ENCODE results near the gene LNX2.

LNX2 gene

DNA sequence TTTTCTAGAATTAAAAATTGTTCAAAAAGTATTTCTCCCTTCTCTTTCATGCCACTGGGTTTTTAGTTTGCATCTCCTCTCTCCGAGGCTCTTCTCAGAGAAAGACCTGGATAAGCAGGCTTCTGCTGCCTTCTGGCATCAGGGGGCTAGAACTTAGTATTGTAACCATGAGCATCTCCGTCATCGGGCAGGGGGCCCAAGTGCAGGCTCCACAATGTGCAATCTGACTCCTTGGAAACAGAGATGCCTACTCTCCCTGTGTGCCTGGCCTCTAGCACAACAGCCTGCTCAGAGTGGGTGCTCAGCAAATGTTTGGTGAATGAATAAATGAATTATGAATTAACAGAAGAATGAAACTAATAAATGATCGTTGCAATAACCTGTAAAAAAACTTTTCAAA is 124.3 kb downstream of the LNX2 start:
- TF ChIP-seq POLR2AphosphoS5 (IDR thresholded peaks at IDR 0.05; ENCODE audit: low read depth) (no peak), SPI1 (IDR thresholded peaks at IDR 0.05; ENCODE audit: borderline replicate concordance, low read depth) (no peak), GABPA (IDR thresholded peaks at IDR 0.05; ENCODE audit: low read depth) (no peak)
- TF ChIP-seq, protein P1, sequence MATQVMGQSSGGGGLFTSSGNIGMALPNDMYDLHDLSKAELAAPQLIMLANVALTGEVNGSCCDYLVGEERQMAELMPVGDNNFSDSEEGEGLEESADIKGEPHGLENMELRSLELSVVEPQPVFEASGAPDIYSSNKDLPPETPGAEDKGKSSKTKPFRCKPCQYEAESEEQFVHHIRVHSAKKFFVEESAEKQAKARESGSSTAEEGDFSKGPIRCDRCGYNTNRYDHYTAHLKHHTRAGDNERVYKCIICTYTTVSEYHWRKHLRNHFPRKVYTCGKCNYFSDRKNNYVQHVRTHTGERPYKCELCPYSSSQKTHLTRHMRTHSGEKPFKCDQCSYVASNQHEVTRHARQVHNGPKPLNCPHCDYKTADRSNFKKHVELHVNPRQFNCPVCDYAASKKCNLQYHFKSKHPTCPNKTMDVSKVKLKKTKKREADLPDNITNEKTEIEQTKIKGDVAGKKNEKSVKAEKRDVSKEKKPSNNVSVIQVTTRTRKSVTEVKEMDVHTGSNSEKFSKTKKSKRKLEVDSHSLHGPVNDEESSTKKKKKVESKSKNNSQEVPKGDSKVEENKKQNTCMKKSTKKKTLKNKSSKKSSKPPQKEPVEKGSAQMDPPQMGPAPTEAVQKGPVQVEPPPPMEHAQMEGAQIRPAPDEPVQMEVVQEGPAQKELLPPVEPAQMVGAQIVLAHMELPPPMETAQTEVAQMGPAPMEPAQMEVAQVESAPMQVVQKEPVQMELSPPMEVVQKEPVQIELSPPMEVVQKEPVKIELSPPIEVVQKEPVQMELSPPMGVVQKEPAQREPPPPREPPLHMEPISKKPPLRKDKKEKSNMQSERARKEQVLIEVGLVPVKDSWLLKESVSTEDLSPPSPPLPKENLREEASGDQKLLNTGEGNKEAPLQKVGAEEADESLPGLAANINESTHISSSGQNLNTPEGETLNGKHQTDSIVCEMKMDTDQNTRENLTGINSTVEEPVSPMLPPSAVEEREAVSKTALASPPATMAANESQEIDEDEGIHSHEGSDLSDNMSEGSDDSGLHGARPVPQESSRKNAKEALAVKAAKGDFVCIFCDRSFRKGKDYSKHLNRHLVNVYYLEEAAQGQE (IDR thresholded peaks at IDR 0.05; ENCODE audit: insufficient replicate concordance, low read depth), result no peak
- TF ChIP-seq, protein P2, sequence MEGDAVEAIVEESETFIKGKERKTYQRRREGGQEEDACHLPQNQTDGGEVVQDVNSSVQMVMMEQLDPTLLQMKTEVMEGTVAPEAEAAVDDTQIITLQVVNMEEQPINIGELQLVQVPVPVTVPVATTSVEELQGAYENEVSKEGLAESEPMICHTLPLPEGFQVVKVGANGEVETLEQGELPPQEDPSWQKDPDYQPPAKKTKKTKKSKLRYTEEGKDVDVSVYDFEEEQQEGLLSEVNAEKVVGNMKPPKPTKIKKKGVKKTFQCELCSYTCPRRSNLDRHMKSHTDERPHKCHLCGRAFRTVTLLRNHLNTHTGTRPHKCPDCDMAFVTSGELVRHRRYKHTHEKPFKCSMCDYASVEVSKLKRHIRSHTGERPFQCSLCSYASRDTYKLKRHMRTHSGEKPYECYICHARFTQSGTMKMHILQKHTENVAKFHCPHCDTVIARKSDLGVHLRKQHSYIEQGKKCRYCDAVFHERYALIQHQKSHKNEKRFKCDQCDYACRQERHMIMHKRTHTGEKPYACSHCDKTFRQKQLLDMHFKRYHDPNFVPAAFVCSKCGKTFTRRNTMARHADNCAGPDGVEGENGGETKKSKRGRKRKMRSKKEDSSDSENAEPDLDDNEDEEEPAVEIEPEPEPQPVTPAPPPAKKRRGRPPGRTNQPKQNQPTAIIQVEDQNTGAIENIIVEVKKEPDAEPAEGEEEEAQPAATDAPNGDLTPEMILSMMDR (IDR thresholded peaks at IDR 0.05; ENCODE audit: insufficient read depth, low read length), result no peak
- no peak overlapping the region for H3K27ac ChIP-seq (replicated peaks)
- H3K4me3 ChIP-seq (replicated peaks; ENCODE audit: insufficient read depth, low read length), result no peak overlapping the region
- DNase-seq (ENCODE audit: low read depth in 1 of 2, low spot score in 1 of 2), result no peak
- no peaks in the 10 kb centered on the region for H3K27me3 ChIP-seq (ENCODE audit: insufficient read depth, poor library complexity, severe bottlenecking)

All from HL-60 (cell line).